Trophoblast cell (in vitro differentiated cells and primary cell): ENCODE measurements around the gene SPAG9.

Source experiments
- DNase-seq, 2 donors: peaks; one replicate each; pipeline ENCODE4 v3.0.0-alpha.2; 2016
- H2AFZ ChIP-seq: 2 replicates; pipeline ENCODE4 v1.6.1; 2013; ENCODE audit warnings: low read length, moderate library complexity, mild to moderate bottlenecking; ENCODE audit not compliant: insufficient read depth, poor library complexity
- H2AK5ac ChIP-seq: 2 replicates; pipeline ENCODE4 v1.6.1; 2013; ENCODE audit warnings: mild to moderate bottlenecking, low read length
- H2BK120ac ChIP-seq: 2 replicates; pipeline ENCODE4 v1.6.1; 2013; ENCODE audit warnings: low read length, mild to moderate bottlenecking, moderate library complexity; ENCODE audit not compliant: insufficient read depth, poor library complexity
- H2BK12ac ChIP-seq: 2 replicates; pipeline ENCODE4 v1.6.1; 2013; ENCODE audit warnings: mild to moderate bottlenecking, low read length, moderate library complexity
- H2BK5ac ChIP-seq: 2 replicates; pipeline ENCODE4 v1.6.1; 2013; ENCODE audit warnings: low read length, low read depth, moderate library complexity, mild to moderate bottlenecking; ENCODE audit not compliant: poor library complexity
- H3K14ac ChIP-seq: 2 replicates; pipeline ENCODE4 v1.6.1; 2013; ENCODE audit warnings: mild to moderate bottlenecking, low read length
- H3K18ac ChIP-seq: 2 replicates; pipeline ENCODE4 v1.6.1; 2013; ENCODE audit warnings: mild to moderate bottlenecking, low read length
- H3K23ac ChIP-seq: 2 replicates; pipeline ENCODE4 v1.6.1; 2013; ENCODE audit warnings: low read length
- H3K27ac ChIP-seq: 2 replicates; pipeline ENCODE4 v1.5.1; 2013; ENCODE audit warnings: low read depth, mild to moderate bottlenecking, inconsistent platforms, low read length, moderate library complexity
- H3K27me3 ChIP-seq: 2 replicates; pipeline ENCODE4 v1.6.1; 2013; ENCODE audit warnings: inconsistent platforms, mild to moderate bottlenecking, low read length, moderate library complexity; ENCODE audit not compliant: insufficient read depth
- H3K36me3 ChIP-seq, 2 experiments: 1 replicate in 1 of 2; 2 replicates in 1 of 2; pipeline ENCODE4 v1.6.1; 2013; ENCODE audit warnings: low read length in 2 of 2, mild to moderate bottlenecking in 2 of 2, moderate library complexity in 1 of 2; ENCODE audit not compliant: insufficient read depth in 2 of 2, control insufficient read depth in 1 of 2
- H3K4ac ChIP-seq: 2 replicates; pipeline ENCODE4 v1.6.1; 2013; ENCODE audit warnings: low read depth, mild to moderate bottlenecking, low read length, moderate library complexity
- H3K4me1 ChIP-seq, 2 experiments: 1 replicate in 1 of 2; 2 replicates in 1 of 2; pipeline ENCODE4 v1.6.1; 2013; ENCODE audit warnings: low read length in 2 of 2, mild to moderate bottlenecking in 2 of 2, moderate library complexity in 1 of 2; ENCODE audit not compliant: insufficient read depth in 2 of 2, control insufficient read depth in 1 of 2
- H3K4me2 ChIP-seq: 2 replicates; pipeline ENCODE4 v1.6.1; 2013; ENCODE audit warnings: inconsistent platforms, mild to moderate bottlenecking, low read length, moderate library complexity
- H3K4me3 ChIP-seq: 2 replicates; pipeline ENCODE4 v1.5.1; 2013; ENCODE audit warnings: mild to moderate bottlenecking, low read depth, low read length, inconsistent platforms
- H3K79me1 ChIP-seq: one replicate; pipeline ENCODE4 v1.6.1; 2013; ENCODE audit warnings: low read length
- H3K79me2 ChIP-seq: 2 replicates; pipeline ENCODE4 v1.6.1; 2013; ENCODE audit warnings: low read length, mild to moderate bottlenecking; ENCODE audit not compliant: control insufficient read depth, insufficient read depth, poor library complexity
- H3K9ac ChIP-seq: 2 replicates; pipeline ENCODE4 v1.6.1; 2013; ENCODE audit warnings: mild to moderate bottlenecking, low read length
- H3K9me3 ChIP-seq: 2 replicates; pipeline ENCODE4 v1.6.1; 2013; ENCODE audit warnings: low read depth, mild to moderate bottlenecking, control low read depth, inconsistent platforms, low read length; ENCODE audit not compliant: insufficient read depth
- H4K12ac ChIP-seq: 2 replicates; pipeline ENCODE4 v1.6.1; 2013; ENCODE audit warnings: low read depth, mild to moderate bottlenecking, low read length, moderate library complexity
- H4K8ac ChIP-seq: 2 replicates; pipeline ENCODE4 v1.6.1; 2013; ENCODE audit warnings: low read depth, mild to moderate bottlenecking, low read length, moderate library complexity
- H4K91ac ChIP-seq: one replicate; pipeline ENCODE4 v1.6.1; 2013; ENCODE audit warnings: low read depth, mild to moderate bottlenecking, low read length, moderate library complexity
- WGBS: extraction: QIAGEN DNeasy Blood & Tissue Kit; methylation state at CpG from one replicate; pipeline ENCODE4 v1.1.7; 2013; ENCODE audit warnings: missing lambda C conversion rate; ENCODE audit not compliant: insufficient read length, insufficient coverage; ENCODE audit errors: extremely low coverage; 5-methylcytosine and 5-hydroxymethylcytosine counted together

SPAG9 gene

DNA sequence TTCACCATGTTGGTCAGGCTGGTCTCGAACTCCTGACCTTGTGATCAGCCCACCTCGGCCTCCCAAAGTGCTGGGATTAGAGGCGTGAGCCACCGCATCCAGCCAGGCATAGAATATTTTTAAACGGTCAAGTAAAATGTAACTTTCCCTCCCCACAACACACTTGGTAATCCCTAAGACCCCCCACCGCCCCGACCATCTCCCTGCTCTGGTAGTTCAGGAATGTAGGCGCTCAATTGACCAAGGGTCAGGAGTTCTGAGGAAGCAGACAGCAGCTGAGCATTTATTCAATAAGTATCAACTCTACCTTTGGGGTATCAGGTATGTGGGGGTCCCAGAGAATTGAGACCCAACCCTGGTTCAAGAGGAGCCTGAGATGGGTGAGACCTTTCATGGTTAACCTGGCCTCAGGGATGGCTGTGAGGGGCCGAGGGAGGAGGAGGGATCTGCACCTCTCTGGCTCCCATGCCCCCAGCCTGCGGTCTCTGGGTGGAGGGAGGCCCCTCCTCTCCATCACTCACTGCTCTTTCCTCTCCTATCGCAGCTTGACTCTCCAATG lies 206.1 kb downstream of the SPAG9 start:
- Histone ChIP-seq H3K4me3 (no peak overlapping the region), H3K27ac (no peak overlapping the region), H3K18ac (no peak overlapping the region), H2BK5ac (no peak overlapping the region), H3K9me3 (peaks cover 2% of the 10 kb centered on the region), H4K91ac (no peak overlapping the region), H3K23ac (no peak overlapping the region), H2AFZ (no peak overlapping the region), H2BK120ac (no peak overlapping the region), H3K14ac (no peak overlapping the region), H3K36me3 (no peaks in the 10 kb centered on the region), H3K79me2 (no peaks in the 10 kb centered on the region), H3K9ac (no peak overlapping the region), H3K79me1 (peaks cover 4% of the 10 kb centered on the region), H2AK5ac (no peak overlapping the region), H4K12ac (no peak overlapping the region), H3K4me1 (peaks cover 11 to 18% of the 10 kb centered on the region in 2 experiments), H3K4me2 (no peak overlapping the region), H3K4ac (no peak overlapping the region), H4K8ac (no peak overlapping the region), H3K27me3 (no peaks in the 10 kb centered on the region), H2BK12ac (peak overlapping the region; percentile 41)
- WGBS = no CpG with 5 or more reads among the region's 11 CpGs
- no peak for DNase-seq

- no peak overlapping the region for H4K8ac ChIP-seq
- no CpG with 5 or more reads among the region's 2 CpGs for WGBS
- no peak overlapping the region for H2AFZ ChIP-seq
- no peak overlapping the region for H3K4me2 ChIP-seq
- H3K4ac ChIP-seq = no peak overlapping the region
- H3K4me3 ChIP-seq = no peak overlapping the region
- no peak overlapping the region for H2BK120ac ChIP-seq
- H3K36me3 ChIP-seq = no peaks in the 10 kb centered on the region
- no peak overlapping the region for H3K27ac ChIP-seq
- no peak overlapping the region for H4K12ac ChIP-seq
- no peaks in the 10 kb centered on the region for H3K79me2 ChIP-seq
- H3K18ac ChIP-seq = no peak overlapping the region
- DNase-seq = no peak
- H2AK5ac ChIP-seq = no peak overlapping the region
- no peak overlapping the region for H3K9ac ChIP-seq
- peak overlapping the region; percentile 0 for H4K91ac ChIP-seq
- H3K23ac ChIP-seq = no peak overlapping the region
- no peak overlapping the region for H2BK12ac ChIP-seq
- no peak overlapping the region for H3K14ac ChIP-seq
- no peak overlapping the region for H2BK5ac ChIP-seq
- no peaks in the 10 kb centered on the region for H3K27me3 ChIP-seq
- peaks cover under 1% of the 10 kb centered on the region for H3K79me1 ChIP-seq
- peaks cover 10 to 15% of the 10 kb centered on the region in 2 experiments for H3K4me1 ChIP-seq
- H3K9me3 ChIP-seq = peaks cover 4% of the 10 kb centered on the region
These were observed 207.5 kb downstream of the SPAG9 start for GRCh38 chr17:50913120-50913519.
